GM18505 (cell line): ENCODE data around the gene LRP1.

ENCODE experiments used
- ATAC-seq: cut with Tn5 transposase; IDR thresholded peaks from one replicate; pipeline ENCODE4 v1.9.1; 2021; ENCODE audit not compliant: unreplicated experiment
- POLR2A ChIP-seq: IDR thresholded peaks from 4 replicates; pipeline ENCODE4 v1.6.1; 2011; ENCODE audit warnings: borderline replicate concordance; ENCODE audit not compliant: insufficient read depth, insufficient read length; ENCODE audit errors: extremely low read depth

Gene LRP1

DNA sequence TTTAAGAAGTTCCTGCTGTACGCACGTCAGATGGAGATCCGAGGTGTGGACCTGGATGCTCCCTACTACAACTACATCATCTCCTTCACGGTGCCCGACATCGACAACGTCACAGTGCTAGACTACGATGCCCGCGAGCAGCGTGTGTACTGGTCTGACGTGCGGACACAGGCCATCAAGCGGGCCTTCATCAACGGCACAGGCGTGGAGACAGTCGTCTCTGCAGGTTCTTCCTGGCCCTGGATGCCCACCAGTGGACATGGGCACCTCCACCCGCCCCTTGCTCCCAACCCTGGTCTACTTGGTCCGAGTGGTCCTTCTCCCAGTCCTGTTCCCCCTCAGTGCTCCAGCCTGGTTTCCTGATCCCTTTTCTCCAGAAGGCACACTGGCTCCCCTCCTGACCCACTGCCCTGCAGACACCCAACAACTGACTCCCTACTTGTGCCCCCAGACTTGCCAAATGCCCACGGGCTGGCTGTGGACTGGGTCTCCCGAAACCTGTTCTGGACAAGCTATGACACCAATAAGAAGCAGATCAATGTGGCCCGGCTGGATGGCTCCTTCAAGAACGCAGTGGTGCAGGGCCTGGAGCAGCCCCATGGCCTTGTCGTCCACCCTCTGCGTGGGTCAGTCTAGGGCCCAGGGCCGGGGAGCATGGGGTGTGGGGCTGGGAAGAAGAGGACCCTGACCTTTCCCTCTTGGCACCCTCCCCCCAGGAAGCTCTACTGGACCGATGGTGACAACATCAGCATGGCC lies 51.2 kb downstream of the LRP1 start:
- ATAC-seq: no peak
- no peak for TF ChIP-seq POLR2A

- TF ChIP-seq POLR2A: no peak
- ATAC-seq: no peak
Measured at GRCh38 chr12:57180321-57180989, 52.2 kb downstream of the LRP1 start.

GRCh38 chr12:57181072-57181471 lies 52.8 kb downstream of the LRP1 start:
- no peak for ATAC-seq
- TF ChIP-seq POLR2A: no peak

DNA sequence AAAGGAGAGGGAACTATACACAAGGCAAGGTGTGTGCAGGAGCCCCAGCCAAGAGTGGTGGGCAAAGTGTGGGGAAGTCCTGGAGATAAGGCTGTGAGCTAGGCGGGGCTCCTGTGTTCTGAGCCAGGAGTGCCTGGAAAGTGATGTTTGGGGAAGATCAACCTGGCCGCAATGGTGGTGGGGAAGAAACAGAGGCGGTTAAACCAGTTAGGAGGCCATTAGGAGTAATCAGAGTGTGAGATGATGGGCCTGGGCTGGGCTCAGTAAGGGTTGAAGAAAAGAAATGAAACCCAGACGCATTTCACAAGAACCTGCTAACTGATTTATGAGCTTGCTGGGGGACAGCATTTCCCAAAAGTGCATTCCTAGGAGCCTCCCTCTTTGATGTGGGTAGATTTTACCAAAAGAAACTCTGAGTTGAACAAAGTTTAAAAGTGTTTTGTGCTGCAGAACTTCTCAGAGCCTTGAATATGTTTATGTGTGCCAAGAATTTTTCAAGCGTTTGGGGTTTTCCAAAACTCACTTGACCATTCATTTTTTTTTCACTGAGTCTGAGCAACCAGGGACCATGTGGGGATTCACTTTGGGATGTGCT lies 53.4 kb downstream of the LRP1 start:
- ATAC-seq: no peak

DNA sequence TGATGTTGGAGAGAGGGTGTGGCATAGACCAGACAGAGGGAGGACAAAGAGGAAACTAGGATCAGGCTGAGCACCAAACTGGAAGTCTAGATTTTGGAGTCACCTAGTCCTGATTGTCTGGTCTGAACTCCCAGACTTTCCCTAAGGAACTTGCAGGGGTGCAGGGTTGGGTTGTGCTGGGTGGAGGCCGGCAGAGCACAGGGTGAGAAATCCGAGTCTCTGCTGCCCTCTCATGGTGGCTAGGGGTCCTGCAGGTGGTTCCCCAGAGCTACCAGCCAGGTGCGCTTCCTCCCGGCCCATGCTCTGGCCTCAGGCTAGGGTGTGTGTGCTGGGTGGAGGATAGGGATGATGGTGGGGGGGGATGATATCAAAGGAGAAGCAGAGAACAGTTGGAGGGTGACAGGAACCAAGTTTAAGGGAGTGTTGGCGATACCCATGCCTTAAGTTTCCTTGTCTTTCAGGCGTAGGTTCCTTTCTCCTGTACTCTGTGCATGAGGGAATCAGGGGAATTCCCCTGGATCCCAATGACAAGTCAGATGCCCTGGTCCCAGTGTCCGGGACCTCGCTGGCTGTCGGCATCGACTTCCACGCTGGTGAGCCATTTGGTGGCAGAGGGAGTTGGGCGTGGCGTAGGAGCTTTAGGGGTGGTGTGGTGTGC lies 54.8 kb downstream of the LRP1 start:
- no peak for TF ChIP-seq POLR2A
- peak; percentile 54 for ATAC-seq

More for the DNA sequence above, 53.4 kb downstream of the LRP1 start:
- no peak for TF ChIP-seq POLR2A

- no peak for TF ChIP-seq POLR2A
- no peak for ATAC-seq
Measured at GRCh38 chr12:57183939-57184725, 55.8 kb downstream of the LRP1 start.

DNA sequence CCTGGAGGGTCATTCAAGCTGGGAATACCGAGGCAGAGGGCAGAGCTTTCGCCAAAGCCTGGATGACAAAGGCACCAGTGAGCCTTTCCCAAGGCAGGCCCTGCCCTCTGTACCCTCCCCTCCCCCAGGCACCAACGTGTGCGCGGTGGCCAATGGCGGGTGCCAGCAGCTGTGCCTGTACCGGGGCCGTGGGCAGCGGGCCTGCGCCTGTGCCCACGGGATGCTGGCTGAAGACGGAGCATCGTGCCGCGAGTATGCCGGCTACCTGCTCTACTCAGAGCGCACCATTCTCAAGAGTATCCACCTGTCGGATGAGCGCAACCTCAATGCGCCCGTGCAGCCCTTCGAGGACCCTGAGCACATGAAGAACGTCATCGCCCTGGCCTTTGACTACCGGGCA lies 57.1 kb downstream of the LRP1 start:
- no peak for TF ChIP-seq POLR2A
- no peak for ATAC-seq

DNA sequence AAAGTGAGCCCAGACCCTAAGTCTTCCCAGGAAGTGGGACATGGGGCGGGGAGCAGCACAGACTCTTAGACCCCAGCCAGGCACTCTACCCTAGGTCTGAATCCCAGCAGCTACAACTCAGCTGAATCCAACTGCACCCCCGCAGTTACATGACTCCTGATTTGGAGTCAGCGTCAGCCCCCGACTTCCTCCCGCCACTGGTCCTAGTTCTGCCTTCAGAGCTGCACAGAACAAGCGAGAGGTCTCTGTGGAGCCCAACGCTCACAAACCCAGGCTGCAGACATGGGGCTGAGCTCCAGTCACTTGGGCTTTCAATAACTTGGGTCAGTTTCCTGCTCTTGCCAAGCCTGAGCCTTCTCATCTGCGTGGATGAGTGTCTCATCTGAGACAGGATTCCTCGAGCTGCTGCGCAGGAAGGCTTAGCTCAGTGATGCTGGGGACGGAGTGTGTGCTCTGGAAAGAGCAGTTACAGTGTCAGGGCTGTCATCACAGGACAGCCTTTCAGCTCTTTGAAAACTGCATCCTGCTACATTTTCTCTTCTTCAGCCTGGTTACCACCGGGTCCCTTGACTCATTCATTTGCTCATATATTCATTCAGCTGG lies 57.7 kb downstream of the LRP1 start:
- no peak for TF ChIP-seq POLR2A

DNA sequence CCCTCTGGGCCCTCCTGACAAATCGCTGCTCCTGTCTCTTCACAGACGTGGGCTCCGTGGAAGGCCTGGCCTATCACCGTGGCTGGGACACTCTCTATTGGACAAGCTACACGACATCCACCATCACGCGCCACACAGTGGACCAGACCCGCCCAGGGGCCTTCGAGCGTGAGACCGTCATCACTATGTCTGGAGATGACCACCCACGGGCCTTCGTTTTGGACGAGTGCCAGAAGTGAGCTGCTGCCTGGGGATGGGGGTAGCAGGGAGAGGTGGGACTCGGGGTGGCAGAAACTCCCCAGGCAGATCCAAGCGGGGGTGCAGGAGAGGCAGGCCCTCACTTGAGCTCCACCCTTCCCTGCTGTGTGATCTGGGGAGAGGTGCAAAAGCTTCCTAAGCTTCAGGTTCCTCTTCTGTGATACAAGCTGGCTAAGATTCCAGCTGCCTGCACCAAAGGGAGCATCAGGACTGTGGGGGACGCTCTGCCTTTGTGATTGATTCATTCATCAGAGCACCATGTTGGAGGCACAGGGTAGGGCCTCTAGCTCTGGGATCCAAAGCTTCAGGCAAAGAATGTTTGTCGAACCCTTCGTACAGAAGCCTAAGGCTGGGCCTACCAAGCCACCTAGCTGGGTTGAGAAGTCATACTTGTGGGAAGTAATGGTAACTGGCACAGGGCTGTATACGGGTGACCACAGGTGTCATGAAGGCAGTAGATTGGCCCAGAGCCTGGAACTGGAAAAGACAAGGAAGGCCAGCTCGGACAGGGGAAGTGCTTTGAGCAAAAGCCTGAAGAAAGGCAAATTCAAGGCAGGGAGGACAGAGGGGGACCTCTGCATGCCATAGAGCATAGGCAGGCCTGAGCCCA lies 59.2 kb downstream of the LRP1 start:
- ATAC-seq: no peak
- no peak for TF ChIP-seq POLR2A

More for the DNA sequence above, 57.7 kb downstream of the LRP1 start:
- ATAC-seq: no peak

DNA sequence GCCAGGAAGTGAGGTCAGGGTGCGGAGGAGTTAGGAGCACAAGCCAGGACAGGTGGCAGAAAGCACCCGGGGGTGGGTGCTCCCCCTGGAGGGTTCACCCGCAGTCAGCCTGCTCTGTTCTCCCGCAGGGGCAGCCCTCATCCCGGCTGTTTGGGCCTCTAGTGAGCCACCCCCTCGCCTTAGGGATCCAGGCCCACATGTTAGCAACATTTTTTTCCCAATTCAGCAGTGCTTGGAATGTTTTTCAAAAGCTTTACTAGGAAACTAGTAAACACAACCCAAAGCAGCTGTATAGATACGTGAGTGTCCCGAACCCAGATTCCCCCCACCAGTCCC lies 59.8 kb downstream of the LRP1 start:
- ATAC-seq: no peak
- TF ChIP-seq POLR2A: no peak

GRCh38 chr12:57190037-57190436 lies 61.8 kb downstream of the LRP1 start:
- no peak for TF ChIP-seq POLR2A
- ATAC-seq: no peak

DNA sequence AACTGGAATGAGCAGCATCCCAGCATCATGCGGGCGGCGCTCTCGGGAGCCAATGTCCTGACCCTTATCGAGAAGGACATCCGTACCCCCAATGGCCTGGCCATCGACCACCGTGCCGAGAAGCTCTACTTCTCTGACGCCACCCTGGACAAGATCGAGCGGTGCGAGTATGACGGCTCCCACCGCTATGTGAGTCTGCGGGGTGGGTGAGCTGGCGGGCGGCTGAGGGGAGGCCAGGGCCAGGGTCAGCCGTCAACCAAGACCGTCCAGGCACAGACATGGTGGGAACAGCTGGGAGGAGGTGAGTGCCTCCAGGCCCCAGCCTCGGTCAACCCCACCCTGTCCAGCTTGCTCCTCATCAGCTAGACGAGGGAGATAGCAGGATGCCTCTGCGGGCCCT lies 62.5 kb downstream of the LRP1 start:
- no peak for TF ChIP-seq POLR2A
- ATAC-seq: no peak

DNA sequence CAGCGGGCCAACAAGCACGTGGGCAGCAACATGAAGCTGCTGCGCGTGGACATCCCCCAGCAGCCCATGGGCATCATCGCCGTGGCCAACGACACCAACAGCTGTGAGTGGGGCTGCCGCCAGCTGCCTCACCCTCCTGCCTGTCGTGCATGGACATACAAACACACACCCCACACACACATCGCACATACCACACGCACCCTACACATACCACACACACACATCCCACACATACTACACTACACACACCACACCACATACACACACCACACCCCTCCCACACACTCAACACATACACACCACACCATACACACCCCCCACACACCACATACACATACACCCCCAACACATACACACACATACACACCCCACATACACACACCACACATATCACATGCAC lies 63.1 kb downstream of the LRP1 start:
- TF ChIP-seq POLR2A: no peak
- no peak for ATAC-seq

DNA sequence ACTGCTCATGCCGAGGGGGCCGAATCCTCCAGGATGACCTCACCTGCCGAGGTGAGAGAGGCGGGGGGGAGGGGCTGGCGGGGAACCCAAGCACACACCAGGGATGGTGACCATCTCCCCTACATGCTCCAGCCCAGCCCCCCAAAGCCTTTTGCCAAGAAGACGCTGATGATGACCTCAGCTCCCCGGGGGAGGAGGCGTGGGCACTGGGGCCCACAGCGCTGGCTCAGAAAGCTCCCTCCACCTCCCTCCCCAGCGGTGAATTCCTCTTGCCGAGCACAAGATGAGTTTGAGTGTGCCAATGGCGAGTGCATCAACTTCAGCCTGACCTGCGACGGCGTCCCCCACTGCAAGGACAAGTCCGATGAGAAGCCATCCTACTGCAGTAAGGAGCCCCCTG lies 64.6 kb downstream of the LRP1 start:
- ATAC-seq: no peak

More for the DNA sequence above, 64.6 kb downstream of the LRP1 start:
- TF ChIP-seq POLR2A: no peak
